DND-41 (cell line): ENCODE data around the gene MTM1.

Experiments used
- ATAC-seq: fragments of 200-7000 bp; cut with Tn5 transposase; 3 replicates; pipeline ENCODE4 v1.9.1; 2021; ENCODE audit warnings: low read depth; ENCODE audit not compliant: insufficient read depth
- DNase-seq: peaks from one replicate; pipeline ENCODE4 v3.0.0-alpha.2; 2020
- H2AFZ ChIP-seq: 2 replicates; pipeline ENCODE4 v1.6.0; 2012; ENCODE audit warnings: low read depth, low read length
- H3K27ac ChIP-seq: 2 replicates; pipeline ENCODE4 v1.5.1; 2012; ENCODE audit warnings: low read length, inconsistent platforms
- H3K27me3 ChIP-seq: fragments of 200-600 bp; sonication (generic); 2 replicates; pipeline ENCODE4 v1.6.0; 2012; ENCODE audit warnings: low read length, mild to moderate bottlenecking, inconsistent platforms; ENCODE audit not compliant: insufficient read depth, poor library complexity
- H3K36me3 ChIP-seq: 2 replicates; pipeline ENCODE4 v1.5.1; 2012; ENCODE audit warnings: low read length, inconsistent platforms; ENCODE audit not compliant: insufficient read depth
- H3K4me1 ChIP-seq: 2 replicates; pipeline ENCODE4 v1.5.1; 2012; ENCODE audit warnings: mild to moderate bottlenecking, low read length; ENCODE audit not compliant: insufficient read depth
- H3K4me2 ChIP-seq: 2 replicates; pipeline ENCODE4 v1.6.0; 2012; ENCODE audit warnings: mild to moderate bottlenecking, moderate library complexity, low read length, inconsistent platforms; ENCODE audit not compliant: insufficient read depth
- H3K4me3 ChIP-seq, 2 experiments: fragments of 200-600 bp in 1 of 2; shearing (Covaris generic) in 1 of 2; 2 replicates each; pipeline ENCODE4 v1.5.1; 2012 to 2016; ENCODE audit warnings: inconsistent platforms in 2 of 2, low read length in 2 of 2, mild to moderate bottlenecking in 2 of 2, low read depth in 1 of 2, moderate library complexity in 1 of 2
- H3K79me2 ChIP-seq: 2 replicates; pipeline ENCODE4 v1.6.0; 2012; ENCODE audit warnings: low read length, inconsistent platforms; ENCODE audit not compliant: insufficient read depth
- H3K9ac ChIP-seq: 2 replicates; pipeline ENCODE4 v1.6.0; 2012; ENCODE audit warnings: low read depth, mild to moderate bottlenecking, inconsistent platforms, low read length, moderate library complexity
- H3K9me3 ChIP-seq: 2 replicates; pipeline ENCODE4 v1.5.1; 2012; ENCODE audit warnings: low read length, moderate library complexity, mild to moderate bottlenecking, inconsistent platforms; ENCODE audit not compliant: insufficient read depth, severe bottlenecking
- H4K20me1 ChIP-seq: 2 replicates; pipeline ENCODE4 v1.6.0; 2012; ENCODE audit warnings: low read length; ENCODE audit not compliant: insufficient read depth
- EZH2 ChIP-seq: IDR thresholded peaks from 3 replicates; pipeline ENCODE4 v1.6.1; 2012; ENCODE audit warnings: borderline replicate concordance, low read depth, mild to moderate bottlenecking, moderate library complexity, low read length, inconsistent platforms; ENCODE audit not compliant: severe bottlenecking
- TF ChIP-seq, protein P1 (sequence below): IDR thresholded peaks from 2 replicates; pipeline ENCODE4 v1.5.1; 2012; ENCODE audit warnings: borderline replicate concordance, low read length, moderate library complexity, mild to moderate bottlenecking; ENCODE audit not compliant: poor library complexity, severe bottlenecking; ENCODE audit errors: extremely low read depth

Gene MTM1

DNA sequence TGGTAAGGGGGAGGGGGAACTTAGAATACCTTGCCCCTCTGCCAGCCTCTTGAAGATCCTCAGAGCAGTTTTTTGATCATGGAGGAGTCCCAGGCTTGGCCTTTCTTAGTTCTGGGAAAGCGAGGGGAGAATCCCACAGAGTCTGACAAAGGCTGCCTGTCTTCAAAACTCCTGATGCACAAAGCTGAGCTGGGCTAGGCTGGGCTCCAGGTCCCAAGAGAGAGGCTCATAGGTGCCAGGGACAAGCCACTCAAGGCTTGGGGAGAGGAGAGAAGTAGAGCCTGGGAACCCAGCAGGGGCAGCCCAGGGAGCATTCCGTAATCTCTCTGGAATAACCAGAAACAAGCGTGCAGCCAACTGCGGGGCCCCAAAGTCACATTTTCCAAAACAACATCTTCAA is 37.0 kb upstream of the MTM1 start:
- Histone ChIP-seq H3K9me3 (no peaks in the 10 kb centered on the region), H3K79me2 (no peaks in the 10 kb centered on the region), H3K4me3 (no peak overlapping the region), H2AFZ (no peak overlapping the region), H3K27me3 (no peaks in the 10 kb centered on the region), H3K4me2 (no peak overlapping the region), H3K36me3 (no peaks in the 10 kb centered on the region), H3K27ac (no peak overlapping the region), H3K4me1 (no peaks in the 10 kb centered on the region), H3K9ac (no peak overlapping the region), H4K20me1 (no peaks in the 10 kb centered on the region)
- no peak for DNase-seq
- no peak for ATAC-seq
- TF ChIP-seq, protein P1, sequence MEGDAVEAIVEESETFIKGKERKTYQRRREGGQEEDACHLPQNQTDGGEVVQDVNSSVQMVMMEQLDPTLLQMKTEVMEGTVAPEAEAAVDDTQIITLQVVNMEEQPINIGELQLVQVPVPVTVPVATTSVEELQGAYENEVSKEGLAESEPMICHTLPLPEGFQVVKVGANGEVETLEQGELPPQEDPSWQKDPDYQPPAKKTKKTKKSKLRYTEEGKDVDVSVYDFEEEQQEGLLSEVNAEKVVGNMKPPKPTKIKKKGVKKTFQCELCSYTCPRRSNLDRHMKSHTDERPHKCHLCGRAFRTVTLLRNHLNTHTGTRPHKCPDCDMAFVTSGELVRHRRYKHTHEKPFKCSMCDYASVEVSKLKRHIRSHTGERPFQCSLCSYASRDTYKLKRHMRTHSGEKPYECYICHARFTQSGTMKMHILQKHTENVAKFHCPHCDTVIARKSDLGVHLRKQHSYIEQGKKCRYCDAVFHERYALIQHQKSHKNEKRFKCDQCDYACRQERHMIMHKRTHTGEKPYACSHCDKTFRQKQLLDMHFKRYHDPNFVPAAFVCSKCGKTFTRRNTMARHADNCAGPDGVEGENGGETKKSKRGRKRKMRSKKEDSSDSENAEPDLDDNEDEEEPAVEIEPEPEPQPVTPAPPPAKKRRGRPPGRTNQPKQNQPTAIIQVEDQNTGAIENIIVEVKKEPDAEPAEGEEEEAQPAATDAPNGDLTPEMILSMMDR: no peak
- TF ChIP-seq EZH2: no peak

DNA sequence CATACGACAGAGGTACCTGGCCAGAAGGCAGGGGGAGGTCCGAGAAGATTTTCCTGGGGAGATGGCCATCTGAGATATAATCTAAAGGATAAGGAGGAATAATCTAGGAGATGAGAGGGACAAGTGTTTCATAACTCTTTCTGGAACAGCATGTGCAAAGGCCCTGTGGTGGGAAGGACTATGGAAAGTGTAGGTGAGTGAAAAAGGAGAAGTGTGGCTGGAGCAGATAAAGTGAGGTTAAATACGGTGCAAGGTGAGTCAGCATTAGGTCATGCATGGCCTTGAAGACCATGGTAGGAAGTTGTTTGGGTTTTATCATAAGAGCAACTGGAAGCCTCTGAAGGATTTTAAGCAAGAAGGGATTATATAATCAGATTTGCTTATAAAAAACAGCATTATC is 34.6 kb upstream of the MTM1 start:
- Histone ChIP-seq H3K4me2 (no peak overlapping the region), H3K79me2 (no peaks in the 10 kb centered on the region), H3K9me3 (no peaks in the 10 kb centered on the region), H3K4me3 (no peak overlapping the region), H3K9ac (no peak overlapping the region), H2AFZ (no peak overlapping the region), H3K4me1 (no peaks in the 10 kb centered on the region), H4K20me1 (no peaks in the 10 kb centered on the region), H3K27ac (no peak overlapping the region), H3K36me3 (no peaks in the 10 kb centered on the region), H3K27me3 (no peaks in the 10 kb centered on the region)
- TF ChIP-seq, protein P1: no peak
- TF ChIP-seq EZH2: no peak
- ATAC-seq (no peak), DNase-seq (no peak)

GRCh38 chrX:150536455-150537116 is 31.8 kb upstream of the MTM1 start:
- ATAC-seq: no peak
- no peaks in the 10 kb centered on the region for H3K79me2 ChIP-seq
- H3K4me1 ChIP-seq: no peaks in the 10 kb centered on the region
- no peaks in the 10 kb centered on the region for H4K20me1 ChIP-seq
- no peak for DNase-seq
- no peaks in the 10 kb centered on the region for H3K27me3 ChIP-seq
- no peaks in the 10 kb centered on the region for H3K9me3 ChIP-seq
- no peak overlapping the region for H2AFZ ChIP-seq
- H3K4me2 ChIP-seq: no peak overlapping the region
- no peak overlapping the region for H3K27ac ChIP-seq
- H3K9ac ChIP-seq: no peak overlapping the region
- TF ChIP-seq EZH2: no peak
- TF ChIP-seq, protein P1: peak; percentile 16
- H3K4me3 ChIP-seq: no peak overlapping the region
- no peaks in the 10 kb centered on the region for H3K36me3 ChIP-seq

DNA sequence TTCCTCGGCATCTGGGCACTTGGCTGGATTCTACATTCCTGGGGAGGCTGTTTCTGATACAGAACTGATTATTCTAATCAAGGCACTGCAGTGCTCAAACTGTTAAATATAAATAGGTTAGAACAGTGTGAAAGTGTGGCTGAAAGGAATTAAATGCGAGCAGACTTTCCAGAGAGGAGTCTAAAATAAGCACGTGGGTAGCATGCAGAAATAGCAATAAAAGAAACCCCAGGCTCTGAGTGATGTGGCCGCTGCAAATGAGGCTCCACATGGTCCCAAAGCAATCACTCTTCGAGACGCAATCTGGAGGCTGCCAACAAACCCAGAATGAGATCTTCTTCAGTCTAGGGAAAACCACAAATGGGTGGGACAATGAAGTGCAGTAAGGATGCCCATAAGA is 30.6 kb upstream of the MTM1 start:
- ATAC-seq (no peak), DNase-seq (no peak)
- Histone ChIP-seq H3K9me3 (no peaks in the 10 kb centered on the region), H4K20me1 (no peaks in the 10 kb centered on the region), H3K4me1 (no peaks in the 10 kb centered on the region), H3K4me2 (no peak overlapping the region), H3K36me3 (no peaks in the 10 kb centered on the region), H2AFZ (no peak overlapping the region), H3K27ac (no peak overlapping the region), H3K27me3 (no peaks in the 10 kb centered on the region), H3K9ac (no peak overlapping the region), H3K79me2 (no peaks in the 10 kb centered on the region), H3K4me3 (no peak overlapping the region)
- TF ChIP-seq, protein P1: no peak
- no peak for TF ChIP-seq EZH2
